ENCODE data around the gene HBE1.
"Not testable (repeated sequence)": the region's sequence is repeated elsewhere in the genome, so short reads cannot be mapped to it uniquely, and the experiment has no call there.

Gene HBE1

GRCh38 chr11:5254023-5254422, 15.7 kb downstream of the HBE1 start:
- CTCF ChIA-PET; H3K4me3 ChIP-seq (ENCODE audit: low read depth, low read length); H3K9me3 ChIP-seq (ENCODE audit: control insufficient read depth, insufficient read depth, low read depth, low read length); H3K36me3 ChIP-seq (ENCODE audit: control insufficient read depth in 2 of 2, insufficient read depth in 1 of 2, low read length in 2 of 2); POLR2A ChIA-PET; H3K27ac ChIP-seq (ENCODE audit: extremely low read depth, low read depth, low read length); H3K4me1 ChIP-seq (ENCODE audit: control insufficient read depth, insufficient read depth, low read length): not testable (repeated sequence)

GRCh38 chr11:5253440-5253839, 16.3 kb downstream of the HBE1 start:
- CTCF ChIA-PET; H3K27ac ChIP-seq (ENCODE audit: extremely low read depth, low read depth, low read length); H3K9me3 ChIP-seq (ENCODE audit: control insufficient read depth, insufficient read depth, low read depth, low read length); H3K4me3 ChIP-seq (ENCODE audit: low read depth, low read length); H3K36me3 ChIP-seq (ENCODE audit: control insufficient read depth in 2 of 2, insufficient read depth in 1 of 2, low read length in 2 of 2); H3K4me1 ChIP-seq (ENCODE audit: control insufficient read depth, insufficient read depth, low read length); POLR2A ChIA-PET: not testable (repeated sequence)

GRCh38 chr11:5252919-5253265, 16.9 kb downstream of the HBE1 start:
- H3K4me1 ChIP-seq (ENCODE audit: control insufficient read depth, insufficient read depth, low read length) = no peaks in the 10 kb centered on the region
- POLR2A ChIA-PET = no interaction called here

GRCh38 chr11:5252192-5252918, 17.4 kb downstream of the HBE1 start:
- H3K4me3 ChIP-seq (ENCODE audit: low read depth, low read length) = no peak overlapping the region
- no peak overlapping the region for H3K27ac ChIP-seq (ENCODE audit: extremely low read depth, low read depth, low read length)
- H3K36me3 ChIP-seq (ENCODE audit: control insufficient read depth in 2 of 2, insufficient read depth in 1 of 2, low read length in 2 of 2) = no peaks in the 10 kb centered on the region
- CTCF ChIA-PET = no interaction called here
- H3K9me3 ChIP-seq (ENCODE audit: control insufficient read depth, insufficient read depth, low read depth, low read length) = no peaks in the 10 kb centered on the region
- POLR2A ChIA-PET = no interaction called here
- no peaks in the 10 kb centered on the region for H3K4me1 ChIP-seq (ENCODE audit: control insufficient read depth, insufficient read depth, low read length)
- TF ChIP-seq ZNF660 (tag by site-specific recombination; IDR thresholded peaks at IDR 0.05) (no peak), SALL2 (tag by site-specific recombination; IDR thresholded peaks at IDR 0.05; ENCODE audit: borderline replicate concordance) (no peak), ZBTB20 (tag by site-specific recombination; IDR thresholded peaks at IDR 0.05) (no peak), ZNF596 (tag by site-specific recombination; IDR thresholded peaks at IDR 0.05) (no peak), HOXD13 (CRISPR knock-in tag; IDR thresholded peaks at IDR 0.05; ENCODE audit: borderline replicate concordance) (no peak), ZNF692 (tag by site-specific recombination; IDR thresholded peaks at IDR 0.05) (no peak), GLIS2 (tag by site-specific recombination; IDR thresholded peaks at IDR 0.05) (no peak), BCL11B (tag by site-specific recombination; IDR thresholded peaks at IDR 0.05; ENCODE audit: low read depth) (no peak), GLIS1 (tag by site-specific recombination; IDR thresholded peaks at IDR 0.05) (no peak), ZNF449 (tag by site-specific recombination; IDR thresholded peaks at IDR 0.05) (no peak), HOXA7 (CRISPR knock-in tag; IDR thresholded peaks at IDR 0.05; ENCODE audit: borderline replicate concordance) (no peak), PRDM1 (tag by site-specific recombination; IDR thresholded peaks at IDR 0.05) (no peak), ZNF658 (tag by site-specific recombination; IDR thresholded peaks at IDR 0.05) (no peak), TSHZ1 (tag by site-specific recombination; IDR thresholded peaks at IDR 0.05; ENCODE audit: borderline replicate concordance) (no peak), GLI2 (tag by site-specific recombination; IDR thresholded peaks at IDR 0.05; ENCODE audit: borderline replicate concordance, low read depth) (no peak), HOXC10 (CRISPR knock-in tag; IDR thresholded peaks at IDR 0.05) (no peak)

More at GRCh38 chr11:5252919-5253265, 16.9 kb downstream of the HBE1 start:
- Histone ChIP-seq H3K36me3 (ENCODE audit: control insufficient read depth in 2 of 2, insufficient read depth in 1 of 2, low read length in 2 of 2) (no peaks in the 10 kb centered on the region), H3K4me3 (ENCODE audit: low read depth, low read length) (no peak overlapping the region), H3K9me3 (ENCODE audit: control insufficient read depth, insufficient read depth, low read depth, low read length) (no peaks in the 10 kb centered on the region), H3K27ac (ENCODE audit: extremely low read depth, low read depth, low read length) (no peak overlapping the region)
- TF ChIP-seq ZNF585B (tag by site-specific recombination; IDR thresholded peaks at IDR 0.05) (no peak), ZNF324 (tag by site-specific recombination; IDR thresholded peaks at IDR 0.05) (no peak), ZNF600 (tag by site-specific recombination; IDR thresholded peaks at IDR 0.05) (no peak), REPIN1 (tag by site-specific recombination; IDR thresholded peaks at IDR 0.05; ENCODE audit: low read depth) (no peak), ZNF157 (tag by site-specific recombination; IDR thresholded peaks at IDR 0.05) (no peak), ZNF626 (tag by site-specific recombination; IDR thresholded peaks at IDR 0.05) (no peak), GLI2 (tag by site-specific recombination; IDR thresholded peaks at IDR 0.05; ENCODE audit: borderline replicate concordance, low read depth) (no peak), ZNF664 (tag by site-specific recombination; IDR thresholded peaks at IDR 0.05) (no peak), ZNF610 (tag by site-specific recombination; IDR thresholded peaks at IDR 0.05; ENCODE audit: borderline replicate concordance) (no peak), ZNF654 (tag by site-specific recombination; IDR thresholded peaks at IDR 0.05; ENCODE audit: low read depth) (no peak), ZSCAN30 (tag by site-specific recombination; IDR thresholded peaks at IDR 0.05) (no peak), ZNF580 (tag by site-specific recombination; IDR thresholded peaks at IDR 0.05) (no peak), MYNN (tag by site-specific recombination; IDR thresholded peaks at IDR 0.05; ENCODE audit: borderline replicate concordance) (no peak), ZNF169 (tag by site-specific recombination; IDR thresholded peaks at IDR 0.05) (no peak), ZNF248 (tag by site-specific recombination; IDR thresholded peaks at IDR 0.05) (no peak), ZNF155 (tag by site-specific recombination; IDR thresholded peaks at IDR 0.05) (no peak), MZF1 (tag by site-specific recombination; IDR thresholded peaks at IDR 0.05; ENCODE audit: borderline replicate concordance) (no peak)
- CTCF ChIA-PET = no interaction called here

Measured in HEK293 (cell line).